NT2/D1 (cell line): ENCODE results near the gene EIF5.

ENCODE experiments used
- DNase-seq: peaks from one replicate; pipeline ENCODE4 v3.0.0-alpha.2; 2011; ENCODE audit warnings: low read depth, low spot score
- H3K27me3 ChIP-seq: 2 replicates; pipeline ENCODE4 v1.6.0; 2011; ENCODE audit warnings: mild to moderate bottlenecking; ENCODE audit not compliant: insufficient read length, insufficient read depth
- H3K36me3 ChIP-seq: 2 replicates; pipeline ENCODE4 v1.6.1; 2011; ENCODE audit warnings: mild to moderate bottlenecking, low read length, mixed read lengths; ENCODE audit not compliant: insufficient read depth, insufficient read length
- H3K4me1 ChIP-seq: 2 replicates; pipeline ENCODE4 v1.5.1; 2011; ENCODE audit not compliant: insufficient read depth, insufficient read length
- H3K4me3 ChIP-seq: 2 replicates; pipeline ENCODE4 v1.5.1; 2011; ENCODE audit warnings: low read depth; ENCODE audit not compliant: insufficient read length
- H3K9ac ChIP-seq: 2 replicates; pipeline ENCODE4 v1.6.0; 2011; ENCODE audit warnings: low read depth; ENCODE audit not compliant: insufficient read length
- H3K9me3 ChIP-seq: 2 replicates; pipeline ENCODE4 v1.5.1; 2011; ENCODE audit warnings: mild to moderate bottlenecking, low read length; ENCODE audit not compliant: insufficient read depth
- SUZ12 ChIP-seq: IDR thresholded peaks from 2 replicates; pipeline ENCODE4 v1.6.1; 2011; ENCODE audit not compliant: insufficient read length, insufficient read depth; ENCODE audit errors: extremely low read depth
- YY1 ChIP-seq: IDR thresholded peaks from 2 replicates; pipeline ENCODE4 v1.6.1; 2011; ENCODE audit not compliant: insufficient read length, insufficient read depth
- ZNF274 ChIP-seq: IDR thresholded peaks from 2 replicates; pipeline ENCODE4 v1.6.1; 2011; ENCODE audit warnings: mild to moderate bottlenecking, low read depth, low read length

Gene EIF5

GRCh38 chr14:103361867-103362266, 27.8 kb downstream of the EIF5 start:
- Histone ChIP-seq H3K36me3 (no peaks in the 10 kb centered on the region), H3K9me3 (peaks cover 11% of the 10 kb centered on the region; the same call in 1 of the 2 replicates), H3K27me3 (no peaks in the 10 kb centered on the region), H3K4me1 (no peaks in the 10 kb centered on the region), H3K4me3 (no peak overlapping the region), H3K9ac (no peak overlapping the region)
- DNase-seq, result no peak
- TF ChIP-seq YY1, result no peak
- TF ChIP-seq SUZ12, result no peak
- no peak for TF ChIP-seq ZNF274

- Histone ChIP-seq H3K36me3 (no peaks in the 10 kb centered on the region), H3K4me1 (no peaks in the 10 kb centered on the region), H3K4me3 (no peak overlapping the region), H3K9ac (no peak overlapping the region), H3K27me3 (no peaks in the 10 kb centered on the region), H3K9me3 (peaks cover 11% of the 10 kb centered on the region; the same call in 1 of the 2 replicates)
- TF ChIP-seq ZNF274, result no peak
- TF ChIP-seq YY1, result no peak
- TF ChIP-seq SUZ12, result no peak
- no peak for DNase-seq
Observed at GRCh38 chr14:103362780-103363179, 28.7 kb downstream of the EIF5 start.

GRCh38 chr14:103366741-103367140, 32.7 kb downstream of the EIF5 start:
- no peak for TF ChIP-seq YY1
- TF ChIP-seq ZNF274, result no peak
- TF ChIP-seq SUZ12, result no peak
- DNase-seq, result no peak
- Histone ChIP-seq H3K4me1 (no peaks in the 10 kb centered on the region), H3K4me3 (no peak overlapping the region), H3K9me3 (peaks cover 11% of the 10 kb centered on the region; the same call in 1 of the 2 replicates), H3K36me3 (no peaks in the 10 kb centered on the region), H3K9ac (no peak overlapping the region), H3K27me3 (no peaks in the 10 kb centered on the region)

- peaks cover 3% of the 10 kb centered on the region; the same call in 1 of the 2 replicates for H3K9me3 ChIP-seq
- TF ChIP-seq SUZ12, result no peak
- no peak for TF ChIP-seq ZNF274
- no peak for TF ChIP-seq YY1
- H3K4me1 ChIP-seq, result peaks cover 2% of the 10 kb centered on the region
- H3K4me3 ChIP-seq, result no peak overlapping the region
- no peaks in the 10 kb centered on the region for H3K27me3 ChIP-seq
- DNase-seq, result no peak
- no peak overlapping the region for H3K9ac ChIP-seq
- H3K36me3 ChIP-seq, result no peaks in the 10 kb centered on the region
Observed at GRCh38 chr14:103367995-103368394, 34.0 kb downstream of the EIF5 start.

GRCh38 chr14:103370087-103370486, 36.0 kb downstream of the EIF5 start:
- TF ChIP-seq ZNF274 (no peak), SUZ12 (no peak)

GRCh38 chr14:103372017-103372416, 38.0 kb downstream of the EIF5 start:
- no peaks in the 10 kb centered on the region for H3K9me3 ChIP-seq
- H3K4me3 ChIP-seq, result no peak overlapping the region
- H3K27me3 ChIP-seq, result no peaks in the 10 kb centered on the region
- H3K9ac ChIP-seq, result no peak overlapping the region
- H3K36me3 ChIP-seq, result no peaks in the 10 kb centered on the region
- no peak for DNase-seq
- no peak for TF ChIP-seq YY1
- no peak for TF ChIP-seq ZNF274
- no peak for TF ChIP-seq SUZ12
- peaks cover 2% of the 10 kb centered on the region for H3K4me1 ChIP-seq

More at GRCh38 chr14:103370087-103370486, 36.0 kb downstream of the EIF5 start:
- Histone ChIP-seq H3K9ac (no peak overlapping the region), H3K36me3 (no peaks in the 10 kb centered on the region), H3K9me3 (no peaks in the 10 kb centered on the region), H3K4me3 (no peak overlapping the region), H3K27me3 (no peaks in the 10 kb centered on the region), H3K4me1 (peaks cover 2% of the 10 kb centered on the region)
- DNase-seq, result no peak

GRCh38 chr14:103372552-103373304, 38.7 kb downstream of the EIF5 start:
- no peaks in the 10 kb centered on the region for H3K36me3 ChIP-seq
- no peak for TF ChIP-seq ZNF274
- TF ChIP-seq SUZ12, result no peak
- no peak for TF ChIP-seq YY1
- no peaks in the 10 kb centered on the region for H3K27me3 ChIP-seq
- no peak overlapping the region for H3K9ac ChIP-seq
- no peak overlapping the region for H3K4me3 ChIP-seq
- no peaks in the 10 kb centered on the region for H3K9me3 ChIP-seq
- peaks cover 4% of the 10 kb centered on the region for H3K4me1 ChIP-seq
- no peak for DNase-seq

GRCh38 chr14:103374121-103374520, 40.1 kb downstream of the EIF5 start:
- H3K4me1 ChIP-seq, result peaks cover 5% of the 10 kb centered on the region
- H3K27me3 ChIP-seq, result no peaks in the 10 kb centered on the region
- no peak overlapping the region for H3K9ac ChIP-seq
- TF ChIP-seq ZNF274 (no peak), YY1 (no peak), SUZ12 (no peak)
- no peak overlapping the region for H3K4me3 ChIP-seq
- H3K36me3 ChIP-seq, result no peaks in the 10 kb centered on the region
- DNase-seq, result no peak
- H3K9me3 ChIP-seq, result no peaks in the 10 kb centered on the region
